Stimulated activated CD8-positive, alpha-beta memory T cell treated with anti-CD3 and anti-CD28 coated beads, Interleukin-7, amount 100 ng/mL, for 48 hours (primary cell): ENCODE measurements around the gene TUBA8.
"Not testable (repeated sequence)": the region's sequence is repeated elsewhere in the genome, so short reads cannot be mapped to it uniquely, and the experiment has no call there.

Experiments used
- DNase-seq, 2 donors: peaks; one replicate each; pipeline ENCODE4 v3.0.0-alpha.2; 2020; ENCODE audit warnings: low read depth in 1 of 2; ENCODE audit errors: extremely low read depth in 1 of 2

The TUBA8 gene

GRCh38 chr22:18104566-18104965 lies 6.0 kb upstream of the TUBA8 start:
- no peak for DNase-seq

DNA sequence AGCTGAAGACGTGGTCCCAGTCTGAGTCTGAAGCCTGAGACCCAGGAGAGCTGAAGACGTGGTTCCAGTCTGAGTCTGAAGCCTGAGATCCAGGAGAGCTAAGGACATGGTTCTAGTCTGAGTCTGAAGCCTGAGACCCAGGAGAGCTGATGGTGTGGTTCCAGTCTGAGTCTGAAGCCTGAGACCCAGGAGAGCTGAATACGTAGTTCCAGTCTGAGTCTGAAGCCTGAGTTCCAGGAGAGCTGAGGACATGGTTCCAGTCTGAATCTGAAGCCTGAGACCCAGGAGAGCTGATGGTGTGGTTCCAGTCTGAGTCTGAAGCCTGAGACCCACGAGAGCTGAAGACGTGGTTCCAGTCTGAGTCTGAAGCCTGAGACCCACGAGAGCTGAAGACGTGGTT lies 4.6 kb upstream of the TUBA8 start:
- DNase-seq = not testable (repeated sequence)

DNA sequence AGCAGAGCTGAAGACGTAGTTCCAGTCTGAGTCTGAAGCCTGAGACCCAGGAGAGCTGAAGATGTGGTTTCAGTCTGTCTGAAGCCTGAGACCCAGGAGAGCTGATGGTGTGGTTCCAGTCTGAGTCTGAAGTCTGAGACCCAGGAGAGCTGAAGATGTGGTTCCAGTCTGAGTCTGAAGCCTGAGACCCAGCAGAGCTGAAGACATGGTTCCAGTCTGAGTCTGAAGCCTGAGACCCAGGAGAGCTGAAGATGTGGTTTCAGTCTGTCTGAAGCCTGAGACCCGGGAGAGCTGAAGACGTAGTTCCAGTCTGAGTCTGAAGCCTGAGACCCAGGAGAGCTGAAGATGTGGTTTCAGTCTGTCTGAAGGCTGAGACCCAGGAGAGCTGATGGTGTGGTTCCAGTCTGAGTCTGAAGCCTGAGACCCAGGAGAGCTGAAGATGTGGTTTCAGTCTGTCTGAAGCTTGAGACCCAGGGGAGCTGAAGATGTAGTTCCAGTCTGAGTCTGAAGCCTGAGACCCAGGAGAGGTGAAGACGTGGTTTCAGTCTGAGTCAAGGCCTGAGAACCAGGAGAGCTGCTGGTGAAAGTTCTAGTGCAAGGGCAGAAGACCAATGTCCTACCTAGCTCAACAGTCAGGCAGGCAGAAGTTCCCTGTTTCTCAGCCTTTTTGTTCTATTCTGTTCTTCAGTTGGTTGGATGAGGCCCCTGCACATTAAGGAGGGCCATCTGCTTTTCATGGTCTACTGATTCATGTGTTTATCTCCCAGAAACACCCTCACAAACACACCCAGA lies 3.9 kb upstream of the TUBA8 start:
- DNase-seq = peak; percentile 18 to 54

- no peak for DNase-seq
Observed at GRCh38 chr22:18108187-18108586, 2.4 kb upstream of the TUBA8 start.

DNA sequence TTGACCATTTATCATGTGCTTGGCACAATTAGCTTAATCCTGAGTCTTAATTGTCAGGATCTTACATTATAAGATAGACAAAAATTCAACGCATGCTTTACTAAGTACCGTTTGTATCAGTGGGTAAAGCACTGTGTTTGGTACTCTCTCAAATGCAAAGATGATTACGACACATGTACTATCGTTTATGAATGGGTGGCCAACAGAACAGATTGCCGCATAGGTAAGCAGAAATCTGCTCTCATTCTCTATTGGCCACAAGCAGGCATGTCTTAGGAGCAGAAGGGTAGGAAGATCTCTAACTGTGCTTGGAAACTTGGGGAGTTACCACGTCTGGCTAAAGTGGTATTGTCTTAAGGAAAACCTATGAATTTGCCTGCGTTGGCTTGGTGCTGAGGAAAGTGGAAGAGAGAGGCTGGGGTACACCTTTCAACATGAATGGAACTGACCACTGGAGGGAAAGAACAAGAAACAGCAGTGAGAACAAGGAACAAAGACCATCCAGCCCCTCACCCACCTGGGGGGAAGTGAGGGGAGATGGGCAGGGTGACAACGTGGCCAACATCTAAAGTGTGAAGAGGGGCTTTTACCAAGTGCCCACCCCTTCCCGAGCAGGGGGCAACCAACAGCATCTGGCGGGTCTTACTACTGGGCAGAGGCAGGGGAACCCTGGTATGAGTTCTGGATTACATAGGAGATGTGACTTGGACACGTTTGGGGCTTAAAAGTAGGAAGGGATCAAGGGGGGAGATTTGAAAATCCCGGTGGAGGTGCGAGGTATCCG lies 1.0 kb upstream of the TUBA8 start:
- no peak for DNase-seq

DNA sequence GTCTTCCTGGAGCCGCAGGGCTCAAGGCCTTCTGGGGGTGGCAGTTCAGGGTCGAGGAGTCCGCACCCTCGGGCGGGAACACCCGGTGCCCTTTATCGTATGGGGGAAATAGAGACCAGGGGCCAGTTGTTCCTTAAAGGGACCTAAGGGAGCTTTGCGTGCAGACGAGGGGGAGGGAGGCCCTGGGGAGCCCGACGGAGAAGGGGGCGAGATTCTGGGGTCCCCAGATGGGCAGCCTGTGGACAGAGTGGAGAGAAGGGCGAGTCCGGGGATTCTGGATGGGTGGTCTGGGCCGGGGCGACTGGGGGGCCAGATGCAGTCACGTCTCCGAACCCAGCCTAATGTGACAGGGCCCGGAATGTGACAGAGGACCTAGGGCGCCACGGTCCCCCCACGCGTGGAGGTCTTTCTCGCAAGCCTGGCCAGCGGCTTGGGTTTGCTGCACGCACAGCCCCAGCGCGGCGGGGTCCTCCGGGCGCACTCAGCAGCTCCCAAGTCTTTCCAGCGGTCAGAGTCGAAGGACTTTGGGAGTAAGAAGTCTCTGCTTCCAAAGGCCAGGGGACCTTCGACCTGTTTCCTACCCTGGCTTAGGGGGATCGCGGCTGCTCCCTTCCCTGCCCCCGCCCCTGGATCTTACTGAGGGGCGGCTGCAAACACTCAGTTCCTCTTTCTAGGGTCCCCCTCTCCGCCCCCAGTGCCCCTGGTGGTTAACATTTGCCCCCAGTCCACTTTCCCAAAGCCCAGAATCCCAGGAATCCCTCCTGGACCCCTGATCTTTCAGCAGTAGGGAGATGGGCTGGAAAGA lies 547 bp downstream of the TUBA8 start:
- no peak for DNase-seq

- no peak for DNase-seq
Observed at GRCh38 chr22:18111759-18112330, 1.2 kb downstream of the TUBA8 start.

DNA sequence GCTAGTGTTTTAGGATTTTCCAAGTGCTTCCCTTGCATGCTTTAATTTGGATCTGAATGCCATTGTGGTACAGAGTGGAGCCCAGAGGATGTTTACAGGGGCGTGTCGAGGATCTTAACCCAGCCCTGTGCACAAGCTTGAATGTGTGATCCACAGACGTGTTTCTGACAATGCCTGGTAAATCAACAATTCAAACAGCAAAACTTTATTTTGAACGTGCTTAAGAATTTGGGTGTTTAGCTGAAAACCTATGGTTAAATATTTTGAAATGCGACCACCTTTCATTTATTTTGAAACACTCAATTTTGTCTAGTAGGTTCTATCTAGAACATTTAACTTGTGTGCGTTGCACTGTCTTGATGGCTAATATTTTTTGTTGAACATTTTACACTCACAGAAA lies 1.8 kb downstream of the TUBA8 start:
- DNase-seq = no peak

DNA sequence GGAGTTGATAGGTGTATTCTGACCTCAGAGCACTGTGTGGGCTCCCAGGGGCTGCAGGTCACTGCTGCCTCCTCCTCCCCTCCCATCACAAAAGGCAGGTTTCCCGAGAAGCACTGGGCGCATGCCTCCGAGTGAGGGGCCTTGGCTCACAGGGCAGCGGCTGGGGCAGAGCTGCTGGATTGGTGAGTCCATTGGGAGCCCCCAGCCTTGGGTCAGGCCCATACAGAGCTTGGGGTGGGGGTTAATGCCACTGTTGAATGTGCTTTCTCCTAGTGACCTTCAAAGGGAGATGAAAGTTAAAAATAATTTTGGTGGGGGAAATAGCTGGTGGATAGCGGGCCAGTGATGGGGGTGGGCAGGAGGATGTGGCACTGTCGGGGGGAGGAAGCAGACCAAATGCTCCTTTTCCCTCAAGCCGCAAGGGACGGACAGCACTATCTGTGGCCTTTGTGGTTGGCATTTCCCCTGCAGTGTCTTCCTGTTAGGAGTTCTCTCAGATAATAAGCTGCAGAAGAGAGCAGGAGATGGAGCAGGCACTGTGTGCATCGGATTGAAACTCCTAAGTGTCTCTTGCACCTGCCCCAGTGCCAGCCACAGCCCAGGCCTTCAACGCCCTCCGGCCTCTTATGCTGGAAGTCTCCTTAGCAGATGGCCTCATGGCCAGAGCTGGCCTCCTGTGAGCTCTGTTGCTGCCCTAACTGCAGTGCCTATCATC lies 3.2 kb downstream of the TUBA8 start:
- no peak for DNase-seq

GRCh38 chr22:18114495-18114894 lies 3.9 kb downstream of the TUBA8 start:
- DNase-seq = no peak

DNA sequence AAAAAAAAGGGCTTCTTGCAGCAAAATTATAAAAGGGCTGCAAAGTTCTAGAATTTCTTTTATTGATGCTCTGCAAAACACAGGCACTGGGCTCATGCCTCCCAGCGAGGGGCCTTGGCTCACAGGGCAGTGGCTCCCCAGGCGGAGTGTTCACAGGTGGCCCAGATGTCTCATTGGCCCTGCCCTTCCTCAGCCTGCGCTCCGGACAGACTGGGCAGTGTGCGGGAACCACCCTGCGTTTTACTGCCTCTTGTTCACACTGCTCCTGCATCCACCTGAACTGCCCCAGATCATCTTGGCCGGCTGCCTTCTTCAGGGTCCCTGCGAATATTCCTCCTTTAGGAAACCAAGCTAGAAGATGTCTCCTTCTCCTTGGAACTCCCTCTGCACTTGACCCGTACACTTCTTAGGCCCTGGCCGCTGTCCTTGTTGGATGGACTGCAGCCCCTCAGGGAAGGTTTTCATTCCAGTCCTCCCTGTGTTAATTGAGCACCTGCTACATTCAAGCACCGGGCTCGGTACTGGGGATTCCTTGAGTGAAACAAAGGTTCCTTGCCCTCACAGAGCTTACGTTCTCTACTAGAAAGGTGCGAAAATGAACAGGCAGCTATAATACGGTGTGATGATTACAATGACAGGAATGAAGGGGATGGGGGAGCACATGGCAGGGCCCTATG lies 4.5 kb downstream of the TUBA8 start:
- no peak for DNase-seq

DNA sequence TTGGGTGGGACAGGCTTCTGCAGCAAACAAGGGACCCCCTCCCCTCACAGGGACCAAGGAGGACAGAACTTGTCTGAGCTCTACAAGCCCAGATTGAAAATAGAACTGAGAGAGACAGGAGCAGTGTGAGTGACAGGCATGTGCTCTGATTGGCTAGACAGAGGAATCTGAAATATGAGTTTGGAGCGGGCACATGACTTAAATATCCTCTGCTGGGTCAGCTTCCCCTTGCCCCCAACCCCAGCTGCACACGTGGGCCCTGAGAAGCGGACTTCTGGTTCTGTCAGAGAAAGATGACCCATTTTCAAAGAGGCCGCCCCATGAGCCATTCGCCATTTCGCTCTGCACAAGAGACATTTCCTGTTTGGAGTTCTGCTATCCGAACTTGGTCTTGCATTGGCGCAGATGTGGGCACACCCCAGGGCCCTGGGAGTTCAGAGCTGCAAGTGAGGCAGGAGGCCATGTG lies 5.3 kb downstream of the TUBA8 start:
- DNase-seq = no peak

GRCh38 chr22:18116634-18117033 lies 6.0 kb downstream of the TUBA8 start:
- no peak for DNase-seq

DNA sequence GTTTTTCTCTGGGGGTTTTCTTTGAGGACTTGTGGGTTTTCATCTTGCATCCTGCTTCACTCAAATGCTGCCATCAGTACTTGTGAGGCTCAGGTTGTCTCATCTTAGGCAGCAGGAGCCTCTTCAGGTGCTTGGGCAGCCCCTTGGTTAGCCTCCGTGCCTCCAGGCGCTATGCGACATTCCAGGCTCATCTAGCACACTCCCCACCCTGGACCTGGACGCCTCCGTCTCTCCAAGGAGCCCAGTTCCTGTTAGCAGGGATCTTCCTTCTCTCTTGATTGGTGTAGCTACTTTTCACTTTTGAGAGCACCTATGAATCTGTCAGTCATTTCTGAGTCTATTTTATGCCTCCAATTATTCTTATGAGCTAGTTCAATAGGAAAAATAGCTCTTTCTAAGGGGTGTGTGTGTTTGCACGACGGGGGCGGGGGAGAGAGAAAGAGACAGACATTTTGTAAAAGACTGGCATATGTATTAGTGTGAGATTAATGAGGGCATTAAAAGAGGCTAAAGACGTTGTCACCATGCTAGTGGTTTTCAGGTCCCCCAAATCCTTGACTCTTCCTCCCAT lies 7.8 kb downstream of the TUBA8 start:
- no peak for DNase-seq

- no peak for DNase-seq
Observed at GRCh38 chr22:18119409-18120110, 9.0 kb downstream of the TUBA8 start.

- DNase-seq = no peak
Observed at GRCh38 chr22:18120857-18121256, 10.2 kb downstream of the TUBA8 start.

DNA sequence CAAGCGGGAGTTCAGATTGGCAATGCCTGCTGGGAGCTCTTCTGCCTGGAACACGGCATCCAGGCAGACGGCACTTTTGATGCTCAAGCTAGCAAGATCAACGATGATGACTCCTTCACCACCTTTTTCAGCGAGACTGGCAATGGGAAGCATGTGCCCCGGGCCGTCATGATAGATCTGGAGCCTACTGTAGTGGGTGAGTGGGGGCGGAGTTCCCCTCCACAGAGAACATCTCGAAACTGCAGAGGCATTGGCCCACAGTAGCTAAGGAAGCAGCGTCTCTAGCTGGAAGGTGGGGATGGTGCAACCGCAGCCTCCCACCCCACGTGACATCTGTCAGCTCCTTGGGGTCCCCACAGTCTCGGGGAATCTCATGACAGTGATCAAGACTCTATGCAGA lies 10.9 kb downstream of the TUBA8 start:
- DNase-seq = no peak

DNA sequence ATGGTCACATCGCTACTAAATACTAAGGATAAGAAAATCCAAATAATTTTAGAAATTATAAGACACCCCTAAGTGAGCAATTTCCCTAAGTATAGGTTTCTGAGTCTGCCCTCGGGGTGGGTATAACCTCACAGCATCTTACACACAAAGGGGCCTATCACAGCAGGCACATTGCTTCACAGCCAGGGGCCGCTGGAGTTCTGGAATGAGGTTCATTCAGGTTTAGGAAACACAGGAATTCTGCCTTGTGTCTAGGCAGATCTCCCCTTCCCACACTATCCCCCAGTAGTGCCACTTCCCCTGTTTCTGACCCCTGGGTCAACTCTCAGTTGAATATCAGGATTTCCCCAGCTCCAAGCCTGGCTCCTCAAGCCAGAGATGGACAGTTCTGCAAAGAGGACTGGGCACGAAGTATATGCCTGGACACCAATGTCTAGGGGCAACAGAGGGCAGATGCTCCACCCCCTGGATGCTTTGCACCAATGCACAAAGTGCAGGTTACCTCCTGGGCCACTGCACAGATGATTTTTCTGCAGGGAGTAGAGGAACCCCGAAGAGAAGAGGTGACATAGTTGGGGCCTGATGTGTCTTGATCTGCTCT lies 11.4 kb downstream of the TUBA8 start:
- no peak for DNase-seq
